SH-SY5Y (cell line): ENCODE results near the gene AGPAT3.

Experiments
- GATA2 ChIP-seq: IDR thresholded peaks from 2 replicates; pipeline ENCODE4 v1.6.1; 2011; ENCODE audit warnings: mild to moderate bottlenecking, low read depth, low read length
- GATA3 ChIP-seq: IDR thresholded peaks from 2 replicates; pipeline ENCODE4 v1.6.1; 2011; ENCODE audit warnings: low read depth, mild to moderate bottlenecking, low read length, moderate library complexity

DNA sequence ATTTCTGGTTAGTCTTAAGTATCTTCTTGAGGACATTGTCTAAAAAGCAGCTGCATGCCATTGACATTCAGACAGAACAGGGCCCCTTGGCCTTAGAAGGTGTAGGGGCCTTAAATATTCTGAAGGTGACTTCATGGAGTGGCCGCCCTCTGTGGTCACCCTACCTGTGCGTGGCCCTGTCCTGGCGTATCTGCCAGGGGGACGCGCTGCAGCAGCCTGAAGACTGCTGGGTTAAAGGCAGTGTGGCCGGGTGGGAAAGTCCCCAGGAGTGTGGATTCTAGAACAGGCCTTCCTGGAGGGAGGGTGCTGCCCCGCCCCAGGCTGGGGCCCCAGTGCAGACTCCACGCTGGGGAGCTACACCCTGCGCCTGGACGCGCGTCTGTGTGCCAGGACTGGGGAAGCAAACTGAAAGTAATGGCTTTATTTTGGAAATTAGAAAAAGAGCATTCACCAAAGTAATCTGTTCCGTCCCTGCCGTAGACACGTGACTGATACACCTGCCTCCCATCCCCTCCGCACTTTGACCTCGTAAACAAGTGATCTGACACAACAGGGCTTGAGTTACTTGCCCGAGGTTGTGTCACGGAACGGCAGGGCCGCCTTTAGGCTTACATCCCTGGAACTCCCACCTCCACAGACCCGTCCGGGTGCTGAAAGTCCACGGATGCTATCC is 1.8 kb downstream of the AGPAT3 start:
- TF ChIP-seq GATA3, result no peak
- no peak for TF ChIP-seq GATA2
